GM23338 (cell line): ENCODE data around the gene CYBC1.

Experiments used
- CREB1 ChIP-seq: fragments of 250-450 bp; sonication (Bioruptor Pico); IDR thresholded peaks from 2 replicates; pipeline ENCODE4 v1.5.0; 2020; ENCODE audit warnings: low read depth, mild to moderate bottlenecking, moderate library complexity
- EZH2 ChIP-seq: fragments of 200-600 bp; sonication (generic); IDR thresholded peaks from one replicate; pipeline ENCODE4 v1.8.0; 2017; ENCODE audit warnings: antibody characterized with exemption, mild to moderate bottlenecking, low read depth; ENCODE audit not compliant: unreplicated experiment
- JUNB ChIP-seq: IDR thresholded peaks from one replicate; pipeline ENCODE4 v1.6.1; 2016; ENCODE audit warnings: antibody characterized with exemption; ENCODE audit not compliant: unreplicated experiment
- NANOG ChIP-seq: IDR thresholded peaks from 2 replicates; pipeline ENCODE4 v1.6.1; 2016; ENCODE audit warnings: antibody characterized with exemption, borderline replicate concordance
- POLR2AphosphoS5 ChIP-seq: IDR thresholded peaks from 2 replicates; pipeline ENCODE4 v1.6.1; 2016; ENCODE audit warnings: antibody characterized with exemption, low read depth
- REST ChIP-seq: IDR thresholded peaks from one replicate; pipeline ENCODE4 v1.6.1; 2018; ENCODE audit warnings: antibody characterized with exemption; ENCODE audit not compliant: unreplicated experiment
- TF ChIP-seq, protein P1 (sequence below), 2 experiments: fragments of 200-600 bp in 1 of 2; sonication (generic) in 1 of 2; conservative IDR thresholded peaks; 2 replicates each; pipeline versions ENCODE4 v1.5.1 to v1.6.1; 2016 to 2017; ENCODE audit warnings: antibody characterized with exemption in 2 of 2, low read depth in 2 of 2, mild to moderate bottlenecking in 2 of 2, moderate library complexity in 1 of 2

- TF ChIP-seq, protein P1, sequence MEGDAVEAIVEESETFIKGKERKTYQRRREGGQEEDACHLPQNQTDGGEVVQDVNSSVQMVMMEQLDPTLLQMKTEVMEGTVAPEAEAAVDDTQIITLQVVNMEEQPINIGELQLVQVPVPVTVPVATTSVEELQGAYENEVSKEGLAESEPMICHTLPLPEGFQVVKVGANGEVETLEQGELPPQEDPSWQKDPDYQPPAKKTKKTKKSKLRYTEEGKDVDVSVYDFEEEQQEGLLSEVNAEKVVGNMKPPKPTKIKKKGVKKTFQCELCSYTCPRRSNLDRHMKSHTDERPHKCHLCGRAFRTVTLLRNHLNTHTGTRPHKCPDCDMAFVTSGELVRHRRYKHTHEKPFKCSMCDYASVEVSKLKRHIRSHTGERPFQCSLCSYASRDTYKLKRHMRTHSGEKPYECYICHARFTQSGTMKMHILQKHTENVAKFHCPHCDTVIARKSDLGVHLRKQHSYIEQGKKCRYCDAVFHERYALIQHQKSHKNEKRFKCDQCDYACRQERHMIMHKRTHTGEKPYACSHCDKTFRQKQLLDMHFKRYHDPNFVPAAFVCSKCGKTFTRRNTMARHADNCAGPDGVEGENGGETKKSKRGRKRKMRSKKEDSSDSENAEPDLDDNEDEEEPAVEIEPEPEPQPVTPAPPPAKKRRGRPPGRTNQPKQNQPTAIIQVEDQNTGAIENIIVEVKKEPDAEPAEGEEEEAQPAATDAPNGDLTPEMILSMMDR (conservative IDR thresholded peaks at IDR 0.05; ENCODE audit: low read depth in 2 of 2), result no peak
- TF ChIP-seq EZH2 (no peak), NANOG (no peak), POLR2AphosphoS5 (no peak), REST (no peak), JUNB (no peak), CREB1 (no peak)
Observed at GRCh38 chr17:82475458-82475857, 24.9 kb upstream of the CYBC1 start.
